ENCODE data around the gene BICC1.

The BICC1 gene

GRCh38 chr10:58661902-58662301, 149.2 kb downstream of the BICC1 start:
- Histone ChIP-seq H3K9ac (ENCODE audit: low read length) (no peak overlapping the region), H3K9me2 (ENCODE audit: low read depth, low read length) (no peaks in the 10 kb centered on the region), H3K4me3 (ENCODE audit: low read depth, low read length, poor library complexity, severe bottlenecking) (no peak overlapping the region), H2AFZ (ENCODE audit: low read length) (no peak overlapping the region), H3K36me3 (ENCODE audit: insufficient read depth, low read length) (no peaks in the 10 kb centered on the region), H3K9me3 (ENCODE audit: low read length) (no peaks in the 10 kb centered on the region), H3K27ac (ENCODE audit: low read depth, low read length, poor library complexity, severe bottlenecking) (no peak overlapping the region), H3K4me1 (ENCODE audit: insufficient read depth, low read length, severe bottlenecking) (no peaks in the 10 kb centered on the region), H3K4me2 (ENCODE audit: low read length) (no peak overlapping the region), H3F3A (ENCODE audit: insufficient read depth, low read length) (no peaks in the 10 kb centered on the region), H4K20me1 (ENCODE audit: insufficient read depth, low read length) (no peaks in the 10 kb centered on the region), H3K27me3 (ENCODE audit: insufficient read depth, low read length) (no peaks in the 10 kb centered on the region), H3K79me2 (ENCODE audit: insufficient read depth, low read length) (no peaks in the 10 kb centered on the region)
- TF ChIP-seq, protein P1, sequence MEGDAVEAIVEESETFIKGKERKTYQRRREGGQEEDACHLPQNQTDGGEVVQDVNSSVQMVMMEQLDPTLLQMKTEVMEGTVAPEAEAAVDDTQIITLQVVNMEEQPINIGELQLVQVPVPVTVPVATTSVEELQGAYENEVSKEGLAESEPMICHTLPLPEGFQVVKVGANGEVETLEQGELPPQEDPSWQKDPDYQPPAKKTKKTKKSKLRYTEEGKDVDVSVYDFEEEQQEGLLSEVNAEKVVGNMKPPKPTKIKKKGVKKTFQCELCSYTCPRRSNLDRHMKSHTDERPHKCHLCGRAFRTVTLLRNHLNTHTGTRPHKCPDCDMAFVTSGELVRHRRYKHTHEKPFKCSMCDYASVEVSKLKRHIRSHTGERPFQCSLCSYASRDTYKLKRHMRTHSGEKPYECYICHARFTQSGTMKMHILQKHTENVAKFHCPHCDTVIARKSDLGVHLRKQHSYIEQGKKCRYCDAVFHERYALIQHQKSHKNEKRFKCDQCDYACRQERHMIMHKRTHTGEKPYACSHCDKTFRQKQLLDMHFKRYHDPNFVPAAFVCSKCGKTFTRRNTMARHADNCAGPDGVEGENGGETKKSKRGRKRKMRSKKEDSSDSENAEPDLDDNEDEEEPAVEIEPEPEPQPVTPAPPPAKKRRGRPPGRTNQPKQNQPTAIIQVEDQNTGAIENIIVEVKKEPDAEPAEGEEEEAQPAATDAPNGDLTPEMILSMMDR (IDR thresholded peaks at IDR 0.05; ENCODE audit: low read length), result no peak
- no peak for TF ChIP-seq EZH2 (IDR thresholded peaks at IDR 0.05; ENCODE audit: borderline replicate concordance, low read length)

DNA sequence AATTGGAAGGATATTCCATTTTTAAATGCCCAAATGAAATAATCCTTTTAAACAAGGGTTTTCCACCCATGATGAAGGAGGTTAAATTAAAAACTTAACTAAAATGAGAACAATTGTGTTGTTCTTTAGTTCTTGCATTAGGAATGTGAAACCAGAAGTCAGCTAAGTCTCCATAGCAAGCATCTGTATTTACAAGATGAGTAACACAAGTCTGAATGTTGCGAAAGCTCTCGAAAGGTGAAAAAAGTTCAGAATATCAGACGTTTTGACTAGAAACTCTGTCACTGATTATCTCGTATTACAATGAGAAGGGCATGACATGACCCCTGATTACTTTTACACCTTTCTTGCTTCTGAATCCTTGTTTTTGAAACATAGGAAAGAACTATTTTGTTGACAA, 149.6 kb downstream of the BICC1 start:
- no peak overlapping the region for H3K27ac ChIP-seq (ENCODE audit: low read depth, low read length, poor library complexity, severe bottlenecking)
- no peaks in the 10 kb centered on the region for H3K9me2 ChIP-seq (ENCODE audit: low read depth, low read length)
- H3F3A ChIP-seq (ENCODE audit: insufficient read depth, low read length), result no peaks in the 10 kb centered on the region
- no peaks in the 10 kb centered on the region for H3K36me3 ChIP-seq (ENCODE audit: insufficient read depth, low read length)
- no peaks in the 10 kb centered on the region for H3K9me3 ChIP-seq (ENCODE audit: low read length)
- TF ChIP-seq EZH2 (IDR thresholded peaks at IDR 0.05; ENCODE audit: borderline replicate concordance, low read length), result no peak
- TF ChIP-seq, protein P1 (IDR thresholded peaks at IDR 0.05; ENCODE audit: low read length), result no peak
- H3K4me1 ChIP-seq (ENCODE audit: insufficient read depth, low read length, severe bottlenecking), result no peaks in the 10 kb centered on the region
- H3K27me3 ChIP-seq (ENCODE audit: insufficient read depth, low read length), result no peaks in the 10 kb centered on the region
- no peaks in the 10 kb centered on the region for H3K79me2 ChIP-seq (ENCODE audit: insufficient read depth, low read length)
- no peak overlapping the region for H3K4me2 ChIP-seq (ENCODE audit: low read length)
- no peaks in the 10 kb centered on the region for H4K20me1 ChIP-seq (ENCODE audit: insufficient read depth, low read length)
- no peak overlapping the region for H3K9ac ChIP-seq (ENCODE audit: low read length)
- no peak overlapping the region for H2AFZ ChIP-seq (ENCODE audit: low read length)
- H3K4me3 ChIP-seq (ENCODE audit: low read depth, low read length, poor library complexity, severe bottlenecking), result no peak overlapping the region

- Histone ChIP-seq H3K27me3 (ENCODE audit: insufficient read depth, low read length) (no peaks in the 10 kb centered on the region), H3K9me2 (ENCODE audit: low read depth, low read length) (no peaks in the 10 kb centered on the region), H3K4me1 (ENCODE audit: insufficient read depth, low read length, severe bottlenecking) (no peaks in the 10 kb centered on the region), H3F3A (ENCODE audit: insufficient read depth, low read length) (no peaks in the 10 kb centered on the region), H3K4me3 (ENCODE audit: low read depth, low read length, poor library complexity, severe bottlenecking) (no peak overlapping the region), H3K4me2 (ENCODE audit: low read length) (no peak overlapping the region), H2AFZ (ENCODE audit: low read length) (no peak overlapping the region), H3K9me3 (ENCODE audit: low read length) (no peaks in the 10 kb centered on the region), H3K27ac (ENCODE audit: low read depth, low read length, poor library complexity, severe bottlenecking) (no peak overlapping the region), H3K79me2 (ENCODE audit: insufficient read depth, low read length) (no peaks in the 10 kb centered on the region), H3K36me3 (ENCODE audit: insufficient read depth, low read length) (no peaks in the 10 kb centered on the region), H3K9ac (ENCODE audit: low read length) (no peak overlapping the region), H4K20me1 (ENCODE audit: insufficient read depth, low read length) (no peaks in the 10 kb centered on the region)
- TF ChIP-seq, protein P1 (IDR thresholded peaks at IDR 0.05; ENCODE audit: low read length), result no peak
- no peak for TF ChIP-seq EZH2 (IDR thresholded peaks at IDR 0.05; ENCODE audit: borderline replicate concordance, low read length)
These were observed 152.7 kb downstream of the BICC1 start for GRCh38 chr10:58665361-58665760.

Data from OCI-LY1 (cell line).